Posterior cingulate gyrus (tissue), 11 donors: Measurements from ENCODE around the gene MEG3.

Experiments used
- DNase-seq, 10 donors: peaks; one replicate each; pipeline versions ENCODE4 v3.0.0 to v3.0.0-alpha.2; 2020 to 2021; ENCODE audit warnings: mixed read lengths in 3 of 10
- intact Hi-C: fragments of 100-400 bp; cut with DNase I; formaldehyde crosslinking; loops from one replicate; pipeline ENCODE4 v1.15.1; 2023

The MEG3 gene

DNA sequence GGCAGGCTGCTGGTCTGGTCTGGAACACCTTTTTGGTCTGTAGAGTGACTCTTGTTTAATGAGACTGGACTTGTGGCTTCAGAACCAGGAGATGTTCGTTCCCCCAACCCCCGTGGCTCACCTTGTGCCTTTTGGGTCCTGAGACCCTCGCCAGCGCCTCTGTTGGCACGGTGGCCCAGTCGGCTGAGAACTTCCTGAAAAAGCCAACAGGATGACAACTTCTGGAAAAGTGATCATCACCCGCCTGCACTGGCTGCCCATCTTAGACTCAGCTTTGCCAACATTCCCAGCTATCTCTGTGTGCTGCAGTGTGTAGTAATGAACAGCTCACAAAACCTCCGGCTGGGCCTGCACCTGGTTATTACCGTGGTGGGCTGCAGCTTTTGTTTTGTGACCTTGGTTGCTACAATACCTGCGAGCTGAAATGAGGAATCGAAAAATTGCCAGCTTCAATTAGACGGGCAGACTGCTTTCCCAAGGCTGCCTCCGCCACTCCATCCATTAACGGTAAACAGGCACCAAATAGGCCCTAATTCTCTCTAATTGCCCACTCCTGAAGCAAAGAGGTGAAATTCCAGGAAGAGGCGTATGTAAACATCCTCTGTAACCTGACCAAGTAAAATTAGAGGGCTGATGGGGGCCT is 16.0 kb downstream of the MEG3 start:
- DNase-seq, result peak in 3 of 10 donors; percentile 15 to 54 (median 54)
- intact Hi-C loops, result no loop called here

DNA sequence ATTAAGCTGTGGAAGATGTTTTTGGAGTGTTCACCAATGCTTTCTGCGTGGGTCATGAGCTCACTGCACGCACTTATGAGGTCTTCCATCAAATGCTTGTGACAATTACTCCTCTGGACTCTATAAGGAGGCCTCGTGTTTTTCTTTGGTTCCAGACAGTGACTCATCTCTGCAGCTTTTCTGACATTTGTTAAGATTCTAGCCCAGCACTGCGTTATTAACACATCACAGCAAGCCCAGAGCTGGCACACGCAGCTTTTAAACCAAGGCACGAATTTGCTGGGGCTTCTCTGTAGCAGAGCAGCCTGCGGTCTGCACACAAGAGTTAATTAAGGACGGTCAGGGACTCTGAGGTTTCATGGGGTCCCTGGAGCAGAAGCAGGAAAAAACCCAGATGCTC is 16.9 kb downstream of the MEG3 start:
- intact Hi-C loops, result no loop called here
- DNase-seq, result peak in 3 of 10 donors; percentile 34 to 85 (median 69)

- intact Hi-C loops, result no loop called here
- peak in 2 of 10 donors; percentile 9 to 47 for DNase-seq
Observed at GRCh38 chr14:100844082-100844408, 18.1 kb downstream of the MEG3 start.

DNA sequence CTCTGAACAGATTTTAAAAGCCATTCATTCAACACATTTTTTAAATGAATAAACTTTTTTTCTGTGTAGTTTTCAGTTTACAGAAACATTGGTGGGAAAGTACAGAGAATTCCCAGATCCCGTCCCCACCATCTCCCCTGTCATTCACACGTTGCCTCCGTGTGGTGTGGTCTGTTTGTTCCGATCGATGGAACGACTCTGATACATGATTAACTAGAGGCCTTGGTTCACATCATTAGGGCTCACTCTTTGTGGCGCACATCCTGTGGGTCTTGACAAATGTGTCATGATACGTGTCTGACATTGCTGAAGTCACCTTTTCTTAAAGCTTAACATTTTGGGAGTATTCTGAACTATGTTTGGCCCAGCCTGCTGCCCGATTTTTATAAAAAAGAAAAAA is 18.5 kb downstream of the MEG3 start:
- intact Hi-C loops, result no loop called here
- DNase-seq, result no peak

DNA sequence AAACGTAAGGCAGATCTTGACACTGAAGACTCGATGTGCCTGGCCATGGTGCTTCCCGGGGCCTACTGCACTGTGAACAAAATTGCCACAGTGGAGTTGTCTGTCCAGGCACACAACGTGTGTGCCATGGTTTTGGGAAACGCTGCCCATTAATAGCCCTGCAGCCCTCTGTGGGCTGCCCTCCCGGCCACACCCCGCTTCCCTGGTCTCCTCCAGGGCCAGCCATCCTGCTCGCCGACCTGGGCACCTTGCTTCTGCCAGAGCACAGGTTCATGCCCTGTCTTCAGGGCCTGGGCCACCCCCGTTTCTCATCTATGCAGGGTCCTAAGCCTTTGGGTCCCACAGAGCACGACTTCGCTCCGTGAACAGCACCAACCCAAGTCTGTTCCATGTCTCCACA is 18.9 kb downstream of the MEG3 start:
- intact Hi-C loops, result no loop called here
- DNase-seq, result peak in 3 of 10 donors; percentile 14 to 76 (median 56)

GRCh38 chr14:100845341-100845740 is 19.4 kb downstream of the MEG3 start:
- intact Hi-C loops, result no loop called here
- peak in 3 of 10 donors; percentile 9 to 64 (median 59) for DNase-seq

- DNase-seq, result peak in 3 of 10 donors; percentile 11 to 24 (median 13)
- intact Hi-C loops, result no loop called here
Observed at GRCh38 chr14:100846309-100846859, 20.5 kb downstream of the MEG3 start.

GRCh38 chr14:100849115-100849781 is 23.3 kb downstream of the MEG3 start:
- peak in 1 of 10 donors; percentile 10 for DNase-seq
- intact Hi-C loops, result no loop called here

GRCh38 chr14:100850841-100851585 is 25.1 kb downstream of the MEG3 start:
- intact Hi-C loops, result no loop called here
- peak in 6 of 10 donors; percentile 27 to 90 (median 56) for DNase-seq

DNA sequence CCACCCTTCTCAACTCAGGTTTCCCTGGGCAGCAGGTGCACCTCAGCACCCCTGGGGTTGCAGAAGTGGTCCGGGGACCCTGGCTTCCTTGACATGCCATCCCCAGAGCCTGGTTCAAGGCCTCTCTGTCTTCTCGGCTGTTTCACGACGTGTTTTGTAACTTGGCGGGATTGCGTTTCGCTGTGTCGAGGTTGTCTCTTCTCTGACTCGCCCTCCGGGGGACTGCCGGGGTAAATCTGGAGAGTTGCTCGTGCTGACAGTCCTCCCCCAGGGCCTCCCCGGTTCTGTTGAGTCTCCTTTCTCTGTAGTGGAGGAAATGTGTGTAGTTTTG is 25.6 kb downstream of the MEG3 start:
- intact Hi-C loops, result no loop called here

DNA sequence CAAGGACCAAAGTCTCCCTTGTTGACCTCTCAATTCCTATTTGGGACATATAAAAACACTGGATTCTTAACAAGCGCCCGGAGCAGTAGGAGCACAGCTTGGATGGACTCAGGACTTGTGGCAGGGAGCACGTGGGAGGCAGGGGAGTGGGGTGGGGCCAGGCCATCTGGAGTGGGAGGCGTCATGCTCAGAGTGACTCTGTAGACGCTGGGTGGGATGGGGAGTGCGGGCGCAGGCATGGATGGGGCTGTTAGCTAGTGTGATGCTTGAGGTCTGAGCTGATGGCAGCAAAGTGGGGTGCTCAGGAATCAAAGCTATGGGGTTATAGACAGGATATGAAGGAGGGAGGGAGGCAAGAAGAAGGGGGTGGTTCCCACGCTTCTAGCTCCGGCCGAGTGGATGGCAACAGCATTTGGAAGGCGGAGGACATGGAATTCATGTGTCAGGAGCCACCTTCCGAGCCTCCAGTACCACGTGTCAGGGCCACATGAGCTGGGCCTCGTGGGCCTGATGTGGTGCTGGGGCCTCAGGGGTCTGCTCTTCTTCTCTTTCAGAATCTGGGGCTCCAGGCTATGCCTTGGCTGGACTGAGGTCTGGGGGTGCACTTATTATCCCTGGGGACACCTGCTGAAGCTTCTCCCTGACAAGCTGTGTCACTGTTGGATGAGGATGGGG is 26.2 kb downstream of the MEG3 start:
- intact Hi-C loops, result no loop called here
- peak in 3 of 10 donors; percentile 28 to 79 (median 75) for DNase-seq

More for the DNA sequence above, 25.6 kb downstream of the MEG3 start:
- DNase-seq, result peak in 1 of 10 donors; percentile 37

GRCh38 chr14:100854435-100854834 is 28.5 kb downstream of the MEG3 start:
- intact Hi-C loops, result no loop called here

GRCh38 chr14:100855256-100855930 is 29.5 kb downstream of the MEG3 start:
- intact Hi-C loops, result no loop called here
- DNase-seq, result peak in 4 of 10 donors; percentile 15 to 73 (median 50)

More at GRCh38 chr14:100854435-100854834, 28.5 kb downstream of the MEG3 start:
- peak in 4 of 10 donors; percentile 11 to 49 (median 20) for DNase-seq

DNA sequence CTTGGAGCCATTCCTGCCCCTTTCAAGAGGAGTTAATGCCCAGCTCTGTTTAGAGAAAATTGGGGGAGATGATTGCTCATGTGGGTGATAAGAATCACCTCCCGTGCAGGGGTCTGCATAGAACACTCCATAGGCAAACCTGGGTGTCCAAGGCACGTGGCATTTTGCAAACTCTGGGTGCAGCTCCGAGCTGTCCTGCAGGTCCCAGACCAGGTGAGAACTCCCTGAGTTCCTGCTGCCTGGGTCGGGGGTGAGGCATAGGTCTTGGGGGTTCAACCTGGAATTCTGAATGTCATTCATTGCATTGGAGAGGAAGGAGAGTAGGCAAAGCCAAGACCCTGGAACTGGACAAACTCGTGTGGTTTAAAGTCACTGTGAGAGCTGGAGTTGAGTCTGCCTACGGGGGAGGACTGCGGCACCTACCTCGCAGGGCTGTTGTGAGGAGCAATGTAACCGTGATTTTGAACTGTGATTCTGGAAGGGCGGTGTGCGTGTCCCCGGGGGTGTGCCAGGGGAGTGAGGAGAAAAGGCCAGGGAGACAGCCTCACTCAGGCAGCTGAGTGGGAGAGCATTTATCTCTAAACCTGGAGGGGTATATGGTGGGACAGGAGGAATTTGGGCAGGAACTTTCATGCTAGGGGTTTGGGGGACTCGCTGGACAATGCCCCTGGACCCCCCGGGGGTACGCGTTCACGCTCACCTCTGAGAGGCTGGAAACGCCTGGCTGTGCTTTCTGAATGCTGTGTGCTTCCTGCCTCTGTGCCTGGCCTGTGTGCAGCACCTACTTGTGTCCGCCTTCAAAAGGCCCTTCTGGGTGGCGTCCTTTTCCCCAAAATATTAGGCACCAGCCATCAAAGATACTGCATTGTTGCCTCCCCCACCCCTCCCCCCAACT is 30.4 kb downstream of the MEG3 start:
- intact Hi-C loops, result no loop called here
- DNase-seq, result peak in 4 of 10 donors; percentile 21 to 73 (median 46)

DNA sequence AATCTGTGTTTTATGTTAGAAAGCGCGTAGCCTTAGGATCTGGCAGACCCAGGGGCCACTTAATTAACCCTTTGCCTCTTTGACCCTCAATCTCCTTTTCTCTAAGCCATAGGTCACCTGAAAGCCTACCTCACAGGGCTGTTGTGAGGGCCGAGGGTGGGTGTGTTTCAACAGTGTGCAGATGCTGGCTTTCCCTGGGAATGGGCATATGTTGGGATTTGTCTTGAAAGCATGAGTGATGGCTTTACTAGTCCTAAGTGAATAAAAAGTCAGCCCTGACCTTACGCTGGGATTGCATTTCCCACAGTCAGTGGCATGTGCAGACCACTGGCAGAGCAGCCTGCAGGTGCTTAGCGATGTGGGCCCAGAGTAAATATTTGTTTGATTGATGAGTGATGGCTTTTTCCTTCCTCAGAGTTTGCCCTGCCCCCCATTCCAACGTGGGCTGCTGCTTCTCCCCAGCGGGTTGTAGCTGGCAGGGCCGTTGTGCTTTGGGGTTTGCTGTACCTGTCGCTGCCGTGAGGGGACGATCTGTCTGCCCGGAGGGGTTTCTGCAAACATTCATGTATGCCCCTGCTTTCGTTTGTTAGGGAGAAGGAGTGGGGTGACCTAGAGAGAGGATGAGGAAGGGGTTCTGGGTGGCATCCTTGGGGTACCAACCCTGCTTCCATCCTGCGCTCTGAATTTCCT is 31.5 kb downstream of the MEG3 start:
- intact Hi-C loops, result no loop called here
- peak in 4 of 10 donors; percentile 11 to 77 (median 56) for DNase-seq

DNA sequence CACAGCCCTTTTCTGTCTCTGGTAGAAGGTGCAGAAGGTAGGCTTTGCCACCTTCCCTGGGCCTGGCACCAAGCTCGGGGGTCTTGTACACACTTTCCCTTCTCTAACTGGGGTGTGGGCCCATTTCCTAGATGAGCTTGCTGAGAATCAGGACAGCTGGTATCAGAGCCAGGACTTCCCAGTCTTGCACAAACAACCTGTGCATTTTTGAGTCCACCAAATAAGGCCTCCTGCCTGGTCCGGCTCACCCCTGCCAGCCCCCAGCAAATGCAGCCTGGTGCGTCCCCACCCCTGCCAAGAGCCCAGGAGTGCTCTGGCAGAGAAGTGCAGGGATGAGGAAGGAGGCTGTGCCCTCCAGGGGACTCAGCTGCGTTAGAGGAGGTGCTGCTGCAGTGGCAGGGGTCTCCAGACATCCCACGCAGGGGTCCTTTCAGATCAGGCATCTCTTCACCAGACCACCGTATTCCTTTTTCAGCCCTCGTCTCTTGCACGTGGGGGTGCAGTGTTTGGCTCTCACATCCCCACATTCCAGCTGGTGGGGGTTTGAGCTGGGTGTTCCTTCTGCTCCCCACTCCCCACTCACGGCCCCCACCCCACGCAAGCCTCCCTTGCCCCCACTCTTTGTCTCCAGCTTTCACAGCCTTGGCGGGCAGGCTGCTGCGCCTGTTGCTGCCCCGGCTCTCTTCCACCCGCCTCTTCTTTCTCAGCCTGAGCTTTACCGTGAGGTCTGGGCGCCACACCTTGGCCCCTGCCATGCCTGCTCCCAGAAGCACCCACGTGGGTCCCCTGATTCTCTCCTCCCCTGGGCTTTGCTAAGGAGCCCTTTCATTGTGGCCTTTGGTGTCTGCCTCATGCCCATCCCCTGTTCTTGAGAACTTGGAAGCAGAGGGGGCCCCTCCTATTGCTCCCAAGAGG is 32.3 kb downstream of the MEG3 start:
- intact Hi-C loops, result no loop called here
- DNase-seq, result peak in 4 of 10 donors; percentile 16 to 73 (median 54)

GRCh38 chr14:100858838-100859220 is 32.9 kb downstream of the MEG3 start:
- DNase-seq, result peak in 4 of 10 donors; percentile 9 to 64 (median 55)
- intact Hi-C loops, result no loop called here
